NCI-H1105 treated with DMSO at 0.1 percent for 48 hours (cell line): ENCODE results near the gene HMGB2.

Experiments
- DNase-seq: peaks from one replicate; lab custom pipeline; 2025; lab: John Stamatoyannopoulos, UW

The HMGB2 gene

DNA sequence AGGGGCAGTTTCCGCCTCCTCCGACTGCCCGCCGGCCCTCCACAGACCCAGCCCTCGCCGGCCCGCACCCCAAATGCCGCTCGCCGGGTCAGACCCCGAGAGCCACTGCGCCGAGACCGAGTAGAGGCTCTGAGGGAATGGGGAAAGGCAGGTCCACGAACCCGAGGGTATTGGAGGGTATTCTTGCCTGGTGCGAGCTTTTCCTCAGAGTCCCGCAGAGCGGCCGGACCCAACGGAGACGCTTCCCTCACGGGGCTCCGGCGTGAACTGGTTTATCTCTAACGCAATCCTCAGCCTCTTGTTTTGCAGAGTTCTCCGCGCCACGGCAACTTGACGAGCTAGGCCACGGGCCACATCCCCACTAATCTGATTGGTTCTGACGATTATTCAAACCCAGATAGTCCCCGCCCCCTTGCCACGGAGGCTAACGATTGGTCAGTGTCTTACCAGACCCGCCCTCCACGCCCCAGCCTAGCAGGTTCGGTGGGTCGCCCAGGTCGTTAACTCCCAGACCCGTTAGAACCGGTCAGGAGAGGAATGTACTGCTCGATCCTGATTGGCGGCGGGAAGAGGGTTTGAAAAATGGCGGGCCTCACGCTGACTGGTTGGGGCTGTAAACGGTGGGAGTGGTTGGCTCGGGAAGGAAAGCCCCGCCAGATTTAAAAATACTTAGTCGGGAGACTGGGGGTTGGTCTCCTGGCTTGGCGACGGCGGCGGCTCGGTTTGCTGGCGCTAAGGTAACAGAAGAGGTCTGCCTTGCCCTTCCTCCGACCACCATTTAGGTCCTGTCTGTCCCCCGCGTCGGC, at the start of gene HMGB2:
Gene HMGB2, minus strand, starts transcription at position 274 of the 806 bp plus-strand sequence. CDS start 709 bp downstream, outside the sequence.
- peak; percentile 97 for DNase-seq

DNA sequence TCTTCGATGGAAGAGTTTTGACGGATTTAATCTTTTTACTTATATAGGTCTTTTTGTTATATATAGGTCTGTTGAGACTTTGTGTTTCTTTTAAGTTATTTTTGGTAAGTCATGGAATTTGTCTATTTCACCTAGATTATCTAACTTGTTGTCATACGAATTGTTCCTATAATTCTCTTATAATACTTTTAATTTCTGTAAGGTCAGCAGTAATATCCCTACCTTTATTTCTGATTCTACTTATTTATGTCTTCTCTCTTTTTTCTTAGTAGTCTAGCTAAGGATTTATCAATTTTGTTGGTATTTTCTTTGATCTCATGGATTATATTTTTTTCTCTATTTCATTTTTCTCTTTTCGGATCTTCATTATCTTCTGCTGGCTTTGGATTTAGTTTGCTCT, 48.2 kb upstream of the HMGB2 start:
- DNase-seq = no peak

DNA sequence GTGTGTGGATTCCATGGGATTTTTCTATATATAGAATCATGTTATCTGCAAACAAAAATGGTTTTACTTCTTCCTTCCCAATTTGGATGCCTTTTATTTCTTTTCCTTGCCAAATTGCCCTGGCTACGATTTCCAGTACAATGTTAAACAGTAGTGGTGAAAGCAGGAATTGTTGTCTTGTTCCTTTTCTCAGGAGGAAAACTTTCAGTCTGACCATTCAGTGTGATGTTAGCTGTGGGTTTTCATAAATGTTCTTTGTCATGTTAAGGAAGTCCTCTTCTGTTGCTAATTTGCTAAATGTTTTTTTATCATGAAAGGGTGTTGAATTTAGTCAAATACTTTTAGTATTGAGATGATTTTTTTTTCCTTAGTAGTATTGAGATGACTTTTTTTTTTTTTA, 47.5 kb upstream of the HMGB2 start:
- DNase-seq = no peak

DNA sequence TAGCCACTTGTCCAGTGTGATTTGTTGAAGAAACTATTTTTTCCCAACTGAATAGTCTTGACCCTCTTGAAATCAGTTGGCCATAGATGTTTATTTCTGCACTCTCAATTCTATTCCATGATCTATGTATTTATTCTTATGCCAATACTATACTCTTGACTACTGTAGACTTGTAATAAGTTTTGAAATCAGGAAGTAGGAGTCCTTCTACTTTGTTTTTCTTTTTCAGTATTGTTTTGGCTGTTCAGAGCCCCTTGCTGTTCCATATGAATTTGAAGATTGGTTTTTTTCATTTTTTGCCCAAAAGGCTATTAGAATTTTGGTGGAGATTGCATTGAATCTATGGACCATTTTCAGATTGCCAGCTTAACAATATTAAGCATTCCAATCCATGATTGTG, 46.8 kb upstream of the HMGB2 start:
- no peak for DNase-seq

DNA sequence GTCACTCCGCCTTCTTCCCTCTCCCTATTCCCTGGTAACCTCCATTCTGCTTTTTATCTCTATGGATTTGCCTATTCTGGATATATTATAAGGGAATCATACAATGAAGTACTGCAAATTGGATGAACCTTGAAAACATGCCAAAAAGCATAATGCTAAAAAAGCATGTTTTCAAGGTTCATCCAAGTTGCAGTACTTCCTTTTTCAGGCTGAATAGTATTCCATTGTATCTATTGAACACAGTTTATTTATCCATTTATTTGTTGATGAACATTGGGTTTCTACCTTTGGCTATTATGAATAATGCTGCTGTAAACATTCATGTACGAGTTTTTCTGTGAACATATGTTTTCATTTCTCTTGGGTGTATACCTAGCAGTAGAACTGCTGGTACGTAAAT, 45.8 kb upstream of the HMGB2 start:
- DNase-seq = no peak

DNA sequence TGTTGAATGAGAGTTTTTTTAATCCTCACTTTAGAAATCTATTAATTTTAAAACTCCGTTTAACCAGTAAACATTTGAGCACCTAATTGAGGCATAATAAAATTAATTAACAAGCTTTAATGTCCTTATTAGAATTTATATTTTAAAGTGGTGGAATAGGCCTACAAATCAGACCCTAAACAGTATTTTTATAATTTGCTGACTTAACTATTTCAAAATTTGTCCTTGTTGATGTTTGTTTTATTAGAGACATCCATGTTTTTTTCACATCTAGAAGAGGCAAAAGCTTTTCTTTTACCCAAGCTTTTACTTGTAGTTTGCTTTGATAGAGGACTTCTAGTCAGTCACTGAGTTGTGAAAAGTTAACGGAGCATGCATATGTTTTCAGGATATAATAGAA, 40.4 kb upstream of the HMGB2 start:
- DNase-seq = no peak

DNA sequence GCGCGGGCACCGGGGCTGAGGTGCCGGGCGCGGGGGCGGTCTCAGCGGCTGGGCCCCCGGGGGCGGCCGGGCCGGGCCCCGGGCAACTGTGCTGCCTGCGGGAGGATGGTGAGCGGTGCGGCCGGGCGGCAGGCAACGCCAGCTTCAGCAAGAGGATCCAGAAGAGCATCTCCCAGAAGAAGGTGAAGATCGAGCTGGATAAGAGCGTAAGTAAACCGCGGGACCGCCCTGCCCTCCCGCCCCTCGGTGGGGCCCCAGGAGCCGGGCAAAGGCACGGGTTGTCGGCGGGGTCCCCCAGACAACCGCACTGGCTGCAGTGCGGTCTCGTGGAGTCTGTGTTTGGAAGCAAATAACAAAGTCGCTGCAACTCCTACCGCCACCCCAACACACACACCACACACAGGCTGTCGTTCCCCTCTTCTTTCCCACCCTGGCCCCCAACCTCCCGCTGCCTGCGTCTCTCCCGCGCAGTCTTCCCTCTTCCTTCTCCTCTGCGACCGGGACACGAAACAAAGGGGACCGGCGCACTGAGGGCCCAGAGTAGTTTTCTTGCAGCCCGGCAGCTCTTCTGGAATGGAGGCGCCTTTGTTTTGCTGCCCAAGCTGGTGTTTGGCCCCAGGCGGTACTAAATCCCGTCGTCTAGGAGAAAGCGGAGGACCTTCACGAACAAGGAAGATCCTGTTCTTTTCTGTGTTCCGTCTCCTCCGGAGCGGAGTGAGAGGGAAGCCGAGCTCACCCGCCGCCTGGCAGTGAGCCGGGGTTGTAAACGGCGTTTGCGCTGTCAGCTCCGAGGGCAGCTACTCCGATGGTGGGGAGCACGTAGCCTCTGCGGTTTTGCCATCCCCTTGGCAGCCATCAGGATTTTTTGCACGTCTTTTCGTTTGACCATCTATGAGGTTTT, 37.4 kb upstream of the HMGB2 start:
- peak; percentile 49 for DNase-seq

DNA sequence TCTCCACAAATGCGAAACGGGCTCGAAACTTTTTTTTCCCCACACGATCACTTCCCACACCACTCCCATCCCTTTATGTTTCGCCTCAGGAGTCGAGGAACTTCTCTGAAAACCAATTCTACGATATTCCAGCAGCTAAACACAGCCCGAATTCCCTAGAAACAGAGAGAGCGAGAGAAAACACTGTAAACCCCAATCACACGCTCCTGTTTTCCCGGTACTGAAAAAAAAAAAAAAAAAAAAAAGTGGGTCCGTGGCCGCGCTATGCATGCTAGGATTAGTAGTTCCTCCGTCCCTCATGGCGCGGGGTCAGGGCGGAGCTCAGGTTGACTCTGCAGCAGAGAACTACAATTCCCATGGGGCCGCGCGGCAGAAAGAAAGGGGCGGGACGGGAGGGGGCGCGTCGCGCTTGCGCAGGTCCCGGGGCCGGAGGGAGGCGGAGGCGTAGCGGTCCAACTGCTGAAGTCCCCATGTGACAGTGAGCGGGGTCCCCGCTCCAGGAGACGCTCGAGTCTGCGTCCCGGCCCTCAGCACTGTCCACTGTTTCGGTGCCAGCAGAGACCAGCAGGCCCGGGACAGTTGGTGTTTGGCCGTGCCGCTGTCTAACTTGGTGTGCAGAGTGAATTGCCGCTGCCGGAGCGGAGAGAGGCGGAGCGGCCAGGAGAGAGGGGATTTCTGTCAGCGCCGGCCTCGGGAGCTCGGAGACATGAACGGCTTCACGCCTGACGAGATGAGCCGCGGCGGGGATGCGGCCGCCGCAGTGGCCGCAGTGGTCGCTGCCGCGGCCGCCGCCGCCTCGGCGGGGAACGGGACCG, 36.5 kb upstream of the HMGB2 start, which contains the start of gene SAP30:
Gene SAP30, plus strand, starts transcription at position 478 of the 815 bp plus-strand sequence. Its CDS starts 229 bp downstream, at position 707.
- DNase-seq = peak; percentile 91

DNA sequence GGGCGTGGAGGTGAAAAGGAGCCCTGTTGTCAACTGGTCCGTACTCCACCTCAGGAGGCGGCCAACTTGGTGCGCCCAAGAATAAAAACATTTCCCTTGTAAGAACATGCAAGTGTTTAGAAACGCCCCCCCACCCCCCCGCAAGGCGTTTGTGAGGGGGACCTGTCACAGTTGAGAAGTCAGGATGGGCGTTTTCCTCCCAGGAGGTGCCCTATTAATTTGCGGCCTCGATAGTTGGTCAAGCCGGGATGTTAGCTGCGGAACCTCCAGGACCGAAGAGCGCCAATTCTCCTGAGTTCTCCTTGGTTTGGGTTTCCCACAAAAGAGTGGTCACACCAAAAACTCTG, 35.9 kb upstream of the HMGB2 start:
- peak; percentile 35 for DNase-seq

DNA sequence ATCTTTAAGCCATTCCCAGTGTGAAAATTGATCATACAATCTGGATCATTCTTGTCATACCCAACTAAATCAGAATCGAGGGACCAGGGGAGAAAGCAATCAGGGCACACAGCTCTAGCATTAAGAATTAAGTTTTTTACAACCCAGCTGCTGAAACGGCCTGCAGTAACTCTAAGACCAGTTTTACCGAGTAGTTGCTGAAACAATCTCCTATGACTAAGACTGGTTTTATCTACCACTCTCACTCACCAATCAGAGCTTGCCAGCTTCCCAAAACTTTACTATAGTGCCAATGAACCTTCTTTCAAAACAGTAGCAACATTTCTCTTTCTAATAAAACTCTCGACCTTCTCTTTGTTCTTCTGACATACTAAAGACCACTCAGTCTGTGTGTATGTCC, 33.8 kb upstream of the HMGB2 start:
- no peak for DNase-seq

DNA sequence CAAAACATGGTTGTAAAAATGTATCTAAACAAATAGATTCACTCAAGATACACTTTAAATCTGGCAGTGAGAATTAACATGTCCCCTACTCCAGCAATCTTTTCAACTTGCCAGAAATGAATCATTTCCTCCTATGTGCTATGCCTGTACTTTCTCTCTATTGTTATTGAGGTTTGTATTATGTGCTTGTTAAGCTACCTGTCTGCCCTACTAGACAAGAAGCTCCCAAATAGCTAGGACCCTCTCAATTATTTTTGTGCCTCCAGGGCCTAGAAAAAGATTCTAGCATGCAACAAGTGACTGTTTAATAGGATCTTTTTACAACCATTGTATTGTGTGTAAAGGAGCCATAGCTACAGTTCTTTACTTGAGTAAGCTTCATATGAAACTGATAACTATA, 33.1 kb upstream of the HMGB2 start:
- DNase-seq = no peak

DNA sequence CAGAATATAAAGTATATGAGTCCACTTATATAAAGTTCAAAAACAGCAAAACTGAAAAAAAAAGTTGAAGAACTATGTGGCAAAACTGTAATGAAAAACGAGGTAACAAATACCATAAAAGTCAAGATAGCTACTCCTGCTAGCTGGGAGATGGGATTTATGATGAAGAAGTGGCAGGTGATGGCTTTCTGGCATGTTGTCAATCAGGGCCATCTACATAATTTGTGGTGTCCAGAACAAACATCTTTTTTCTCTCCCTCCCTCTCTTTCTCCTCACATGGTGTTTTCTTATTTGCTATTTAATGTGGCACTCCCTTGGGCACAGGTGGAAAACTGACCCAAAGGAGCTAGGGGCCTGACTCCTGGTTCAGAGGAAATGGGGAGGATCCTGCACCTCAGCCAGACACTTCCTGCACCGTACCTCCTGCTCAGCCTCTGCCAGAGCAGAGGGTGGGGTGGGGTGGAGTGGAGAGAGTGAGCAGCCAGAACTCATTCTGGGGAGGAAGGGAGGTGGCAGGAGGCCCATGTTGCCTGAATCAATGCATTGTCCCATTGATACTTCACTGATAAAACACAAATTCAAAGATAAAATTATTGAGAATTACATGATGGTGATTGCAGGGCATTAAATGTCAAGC, 31.3 kb upstream of the HMGB2 start:
- no peak for DNase-seq

DNA sequence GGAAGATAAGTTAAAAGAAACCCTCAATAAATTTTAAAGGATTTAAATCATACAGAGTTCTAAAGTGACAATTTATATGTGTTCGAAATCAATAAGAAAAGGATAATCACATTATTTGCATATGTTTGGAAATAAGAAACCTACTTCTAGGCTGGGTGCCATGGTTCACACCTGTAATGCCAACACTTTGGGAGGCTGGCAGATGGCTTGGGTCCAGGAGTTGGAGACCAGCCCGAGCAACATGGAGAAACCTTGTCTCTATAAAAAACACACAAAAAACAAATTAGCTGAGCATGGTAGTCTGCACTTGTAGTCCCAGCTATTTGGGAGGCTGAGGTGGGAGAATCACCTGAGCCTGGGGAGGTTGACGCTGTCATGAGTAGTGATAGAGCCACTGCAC, 28.5 kb upstream of the HMGB2 start:
- peak; percentile 75 for DNase-seq

DNA sequence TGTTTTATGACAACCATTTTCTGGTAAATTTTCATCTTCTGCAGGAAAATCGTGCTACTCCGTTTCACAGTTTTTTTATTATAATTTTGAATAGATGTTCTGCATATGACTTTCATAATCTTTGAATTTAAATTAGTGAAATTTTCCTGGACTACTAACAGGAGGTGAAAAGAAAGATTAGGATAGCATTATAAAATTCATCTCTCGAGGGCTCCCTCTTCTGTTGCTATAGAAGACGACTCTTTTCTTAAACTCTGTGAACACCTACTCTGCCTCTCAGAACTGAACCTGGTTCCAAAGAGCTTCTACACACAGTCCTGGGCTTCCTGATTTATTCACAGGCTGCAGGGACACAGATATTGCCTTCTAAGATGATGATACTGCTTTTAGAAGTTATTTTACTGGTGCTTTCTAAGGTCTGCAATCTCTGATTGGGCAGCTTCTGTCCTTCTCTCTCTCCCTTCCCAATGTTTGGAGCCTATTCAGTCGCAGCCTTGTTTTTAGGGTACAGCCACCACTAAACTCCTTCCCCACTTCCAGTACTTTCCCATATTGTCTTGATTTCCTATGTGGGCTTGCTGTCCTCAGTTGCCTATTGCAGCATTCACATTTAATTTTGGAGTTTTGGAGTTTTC, 26.5 kb upstream of the HMGB2 start:
- no peak for DNase-seq

DNA sequence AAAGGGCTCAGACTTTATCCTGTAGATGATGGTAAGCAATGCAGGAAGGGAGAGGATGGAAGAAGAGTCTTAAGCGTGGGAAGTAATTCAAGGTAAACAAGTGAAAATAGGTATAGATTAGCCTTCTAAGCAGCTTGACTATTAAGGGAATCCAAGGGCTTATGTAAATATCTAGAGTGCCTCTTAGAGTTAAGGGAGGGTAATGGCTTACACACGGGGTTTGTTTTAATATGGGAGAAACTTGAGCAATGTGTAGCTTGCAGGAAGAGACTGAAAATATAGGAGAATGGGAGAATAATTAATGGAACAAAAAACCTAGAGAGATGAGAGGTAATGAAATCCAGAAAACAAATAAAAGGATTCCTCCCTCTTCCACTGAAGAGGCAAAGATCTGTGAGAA, 23.8 kb upstream of the HMGB2 start:
- DNase-seq = peak; percentile 34

DNA sequence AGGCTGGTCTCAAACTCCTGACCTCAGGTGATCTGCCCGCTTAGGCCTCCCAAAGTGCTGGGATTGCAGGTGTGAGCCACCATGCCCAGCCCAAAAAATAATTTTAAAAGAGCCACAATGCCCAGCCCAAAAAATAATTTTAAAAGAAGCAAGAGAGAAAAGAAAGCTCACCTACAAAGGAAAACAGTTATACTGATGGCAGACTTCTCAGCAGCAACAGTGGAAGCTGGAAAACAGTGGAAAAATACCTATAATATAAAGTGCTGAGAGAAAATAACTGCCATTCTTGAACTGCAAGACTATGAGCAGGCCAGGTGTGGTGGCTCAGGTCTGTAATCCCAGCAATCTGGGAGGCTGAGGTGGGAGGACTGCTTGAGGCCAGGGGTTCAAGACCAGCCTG, 13.3 kb upstream of the HMGB2 start:
- DNase-seq = no peak

DNA sequence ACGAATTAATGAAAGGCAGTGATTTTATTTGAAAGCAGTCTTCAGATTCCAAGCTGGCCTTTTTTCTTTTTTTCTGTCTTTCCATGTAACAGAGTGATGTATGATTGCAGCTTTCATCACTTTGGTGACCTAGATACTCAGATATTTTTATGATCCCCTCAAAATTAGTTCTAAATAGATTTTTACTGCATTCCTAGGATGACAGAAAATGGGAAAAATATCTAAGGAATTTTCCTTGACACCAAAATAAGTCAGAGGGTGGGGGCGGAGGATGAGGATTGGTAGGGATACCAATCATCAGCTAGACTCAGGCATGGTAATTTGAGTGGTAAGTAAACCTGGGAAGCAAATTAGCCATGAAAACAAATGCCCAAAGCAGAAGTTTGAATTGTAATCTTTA, 11.9 kb upstream of the HMGB2 start:
- no peak for DNase-seq

DNA sequence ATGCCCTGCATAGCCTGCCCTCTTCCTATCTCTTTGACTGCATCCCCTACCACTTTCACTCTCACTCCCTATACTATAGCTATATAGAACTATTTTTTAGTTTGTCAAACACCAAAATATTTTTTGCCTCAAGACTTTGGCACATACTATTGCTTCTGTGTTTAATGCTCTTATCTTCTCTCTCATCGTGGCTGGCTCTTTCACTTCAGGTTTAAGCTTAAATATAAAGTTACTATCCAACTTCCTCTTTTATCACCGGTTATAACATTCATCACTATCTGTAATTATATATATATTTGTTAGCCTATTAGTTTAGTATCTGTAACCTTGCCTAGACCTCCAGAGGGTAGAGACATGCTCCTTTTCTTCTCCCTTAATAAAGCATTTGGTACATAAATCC, 11.5 kb upstream of the HMGB2 start:
- DNase-seq = no peak

DNA sequence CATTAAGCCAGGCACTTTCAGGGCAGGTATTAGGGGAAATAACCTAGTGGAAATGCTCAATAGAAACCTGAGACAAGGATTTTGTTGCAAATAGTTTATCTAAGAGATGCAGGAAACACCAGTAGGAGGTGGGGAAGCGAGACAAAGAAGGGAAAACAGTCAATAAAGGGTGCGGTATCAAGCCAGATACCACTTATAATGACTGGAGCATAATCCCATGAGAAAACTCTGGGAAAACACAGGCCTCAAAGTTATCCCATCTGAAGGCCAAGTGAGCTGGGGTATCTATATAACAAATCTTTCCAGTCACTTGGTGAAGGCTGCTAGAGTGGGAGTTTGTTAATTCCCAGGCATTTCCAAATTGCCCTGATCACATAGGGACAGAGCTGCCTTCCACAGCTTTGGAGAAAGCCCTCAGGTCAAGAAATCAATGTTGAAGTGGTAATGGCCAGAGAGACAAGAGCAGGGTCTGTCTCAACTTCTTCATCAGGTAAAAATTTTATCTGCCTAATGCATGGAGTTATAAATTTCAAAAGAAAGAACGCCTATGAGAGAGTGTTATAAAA, 9.8 kb upstream of the HMGB2 start:
- DNase-seq = no peak

DNA sequence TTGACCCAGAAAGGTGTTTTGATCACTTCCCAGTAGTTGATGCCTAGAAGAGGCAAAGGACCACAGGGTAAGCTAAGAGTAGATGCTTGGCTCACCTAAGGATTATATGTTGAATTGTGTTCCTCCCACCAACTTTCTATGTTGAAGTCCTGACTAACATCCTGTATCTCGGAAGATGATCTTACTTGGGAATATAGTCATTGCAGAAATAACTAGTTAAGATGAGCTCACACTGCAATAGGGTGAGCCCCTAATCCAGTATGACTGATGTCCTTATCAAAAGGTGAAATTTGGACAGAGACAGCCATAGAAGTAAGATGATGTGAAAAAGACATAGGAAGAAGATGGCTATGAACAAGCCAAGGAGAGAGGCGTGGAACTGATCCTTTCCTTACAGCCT, 3.3 kb upstream of the HMGB2 start:
- DNase-seq = no peak
